T-cell (primary cell): Measurements from ENCODE around the gene ARHGAP45. TPM values are rescaled to one million over a fixed set of nuclear protein-coding genes. Genes with fewer than 3 reads are reported as not detected.
A peak's percentile ranks its signal among the peaks of the same experiment; 100 is the strongest.

Experiments used
- ATAC-seq, 4 experiments: fragments of 200-7000 bp in 3 of 4; fragments of 150-1000 bp in 1 of 4; cut with Tn5 transposase; replicated peaks in 1 of 4; 1 replicate in 3 of 4; 2 replicates in 1 of 4; pipeline ENCODE4 v1.10.0; 2021; ENCODE audit warnings: moderate library complexity in 3 of 4, mild to moderate bottlenecking in 2 of 4, moderate number of reproducible peaks in 1 of 4
- CTCF ChIA-PET, 2 donors: fragments of 300-600 bp; sonication (Branson Sonifier 250); formaldehyde crosslinking; loops; one replicate each; lab custom pipeline; 2022; ENCODE audit warnings: antibody characterized with exemption in 2 of 2; lab: Charles Lee
- POLR2A ChIA-PET, 2 donors: fragments of 300-600 bp; sonication (Branson Sonifier 250); formaldehyde crosslinking; loops; one replicate each; lab custom pipeline; 2022; ENCODE audit warnings: antibody characterized with exemption in 2 of 2; lab: Charles Lee
- DNase-seq, 35 experiments: peaks; one replicate each; pipeline versions ENCODE4 v3.0.0 to v3.0.0-alpha.2; 2013 to 2023
- H3K27ac ChIP-seq: one replicate; pipeline ENCODE4 v1.5.1; 2013; ENCODE audit warnings: low read length
- H3K27me3 ChIP-seq, 2 experiments: replicated peaks in 1 of 2; 1 replicate in 1 of 2; 2 replicates in 1 of 2; pipeline versions ENCODE4 v1.6.1 to v1.7.0; 2013; ENCODE audit warnings: low read length in 1 of 2, mixed read lengths in 1 of 2; ENCODE audit not compliant: control insufficient read depth in 2 of 2, insufficient read depth in 2 of 2; ENCODE audit errors: extremely low read depth in 1 of 2
- H3K36me3 ChIP-seq, 2 donors: 1 replicate in 1 of 2; 2 replicates in 1 of 2; pipeline versions ENCODE4 v1.6.1 to v1.7.0; 2013; ENCODE audit warnings: low read length in 1 of 2; ENCODE audit not compliant: control insufficient read depth in 2 of 2, insufficient read depth in 1 of 2; ENCODE audit errors: extremely low read depth in 1 of 2
- H3K4me1 ChIP-seq, 2 experiments: 1 replicate in 1 of 2; 2 replicates in 1 of 2; pipeline versions ENCODE4 v1.6.1 to v1.7.0; 2013; ENCODE audit warnings: low read length in 2 of 2, mixed read lengths in 1 of 2; ENCODE audit not compliant: insufficient read depth in 2 of 2, control insufficient read depth in 1 of 2; ENCODE audit errors: extremely low read depth in 1 of 2
- H3K4me3 ChIP-seq, 2 donors: 1 replicate in 1 of 2; 2 replicates in 1 of 2; pipeline versions ENCODE4 v1.5.1 to v1.7.0; 2013; ENCODE audit warnings: mild to moderate bottlenecking in 2 of 2, low read length in 1 of 2, moderate library complexity in 1 of 2; ENCODE audit not compliant: control insufficient read depth in 1 of 2; ENCODE audit errors: extremely low read depth in 1 of 2
- H3K9me3 ChIP-seq: 2 replicates; pipeline ENCODE4 v1.7.0; 2013
- H3K27ac Mint-ChIP-seq, 2 donors: one replicate each; pipeline ENCODE4 v1.8.0; 2020 to 2021; ENCODE audit warnings: mild to moderate bottlenecking in 2 of 2, mixed read lengths in 2 of 2
- H3K27me3 Mint-ChIP-seq, 2 donors: one replicate each; pipeline ENCODE4 v1.8.0; 2021 to 2022; ENCODE audit warnings: mixed read lengths in 2 of 2
- H3K36me3 Mint-ChIP-seq: one replicate; pipeline ENCODE4 v1.8.0; 2021; ENCODE audit warnings: mixed read lengths
- H3K4me1 Mint-ChIP-seq, 3 donors: one replicate each; pipeline ENCODE4 v1.8.0; 2020 to 2022; ENCODE audit warnings: mixed read lengths in 3 of 3, mild to moderate bottlenecking in 1 of 3
- H3K4me3 Mint-ChIP-seq, 3 donors: one replicate each; pipeline ENCODE4 v1.8.0; 2020 to 2022; ENCODE audit warnings: mild to moderate bottlenecking in 3 of 3, mixed read lengths in 3 of 3, moderate library complexity in 3 of 3
- H3K9me3 Mint-ChIP-seq, 3 donors: one replicate each; pipeline ENCODE4 v1.8.0; 2020 to 2022; ENCODE audit warnings: mixed read lengths in 3 of 3
- WGBS: methylation state at CpG from one replicate; pipeline ENCODE4 v1.1.5; 2013; ENCODE audit warnings: missing lambda C conversion rate; ENCODE audit not compliant: insufficient coverage; 5-methylcytosine and 5-hydroxymethylcytosine counted together
- total RNA-seq, 35 experiments: library from RNA in 6 of 35; stranded (reverse) in 6 of 35; fragments of 120-200 nt in 1 of 35; gene quantifications; one replicate each; pipeline versions ENCODE4 v1.2.1 to v1.2.4 and lab custom pipeline; 2013 to 2026

ARHGAP45 gene
- total RNA-seq, 5 donors from 2014 or later (not counting 1 experiment from before 2014, with no cell fraction given), result 729 to 1,130 (median 1,073) TPM

GRCh38 chr19:1073063-1073955, 6.3 kb downstream of the ARHGAP45 start:
- no peaks in the 10 kb centered on the region for H3K9me3 ChIP-seq
- peak overlapping the region; percentile 19 for H3K27ac ChIP-seq
- POLR2A ChIA-PET, result no interaction called here
- Mint-ChIP-seq H3K36me3 (peaks cover 37% of the 10 kb centered on the region), H3K27ac (peak overlapping the region; percentile 90 to 96), H3K4me3 (peak overlapping the region in 2 of 3 donors; percentile 24 to 79), H3K4me1 (peaks cover 58 to 65% (median 63%) of the 10 kb centered on the region in 3 donors), H3K9me3 (no peaks in the 10 kb centered on the region), H3K27me3 (no peaks in the 10 kb centered on the region)
- peak in 2 of 35 experiments; percentile 22 to 39 for DNase-seq
- CTCF ChIA-PET, result no interaction called here
- H3K27me3 ChIP-seq, result no peaks in the 10 kb centered on the region
- peaks cover 50 to 95% of the 10 kb centered on the region in 2 experiments for H3K4me1 ChIP-seq
- no peak overlapping the region for H3K4me3 ChIP-seq
- no peak for ATAC-seq
- WGBS, result 87% methylated on average over 23 of the region's 30 CpGs
- H3K36me3 ChIP-seq, result peaks cover 10 to 81% of the 10 kb centered on the region in 2 donors

GRCh38 chr19:1073956-1074517, 7.1 kb downstream of the ARHGAP45 start:
- no peaks in the 10 kb centered on the region for H3K9me3 Mint-ChIP-seq
- Histone ChIP-seq H3K4me1 (peaks cover 53 to 94% of the 10 kb centered on the region in 2 experiments), H3K27ac (peak overlapping the region; percentile 19), H3K9me3 (no peaks in the 10 kb centered on the region), H3K4me3 (peak overlapping the region in 1 of 2 donors; percentile 37), H3K36me3 (peaks cover 10 to 75% of the 10 kb centered on the region in 2 donors), H3K27me3 (no peaks in the 10 kb centered on the region)
- ChIA-PET CTCF (interaction anchor here (0.5 to 2.2 kb wide), 2 partner anchors 9 to 283 kb away, joined by 5 to 11 read pairs; no protein-coding TSS in a partner anchor), POLR2A (interaction anchor here (0.5 to 2.3 kb wide), 7 partner anchors 11 to 195 kb away, joined by 3 to 24 read pairs (median 6); partner anchors contain the start of genes CIRBP (in 1 of the 2) and RNU6-2 (in 1 of the 2))
- H3K4me1 Mint-ChIP-seq, result peaks cover 52 to 61% (median 57%) of the 10 kb centered on the region in 3 donors
- no peaks in the 10 kb centered on the region for H3K27me3 Mint-ChIP-seq
- WGBS, result 64% methylated on average over 12 of the region's 28 CpGs
- peak in 3 of 4 experiments; percentile 0 to 2 (median 1) for ATAC-seq
- H3K27ac Mint-ChIP-seq, result peak overlapping the region; percentile 90
- peaks cover 31% of the 10 kb centered on the region for H3K36me3 Mint-ChIP-seq
- H3K4me3 Mint-ChIP-seq, result peak overlapping the region; percentile 56 to 79 (median 62)
- no peak for DNase-seq

- H3K36me3 ChIP-seq, result peaks cover 17 to 75% of the 10 kb centered on the region in 2 donors
- H3K4me3 ChIP-seq, result peak overlapping the region; percentile 37 to 49
- CTCF ChIA-PET, result interaction anchor here (0.5 to 2.2 kb wide), 4 partner anchors 10 to 283 kb away, joined by 3 to 11 read pairs (median 5); no protein-coding TSS in a partner anchor
- H3K27ac ChIP-seq, result peak overlapping the region; percentile 93
- H3K4me3 Mint-ChIP-seq, result peak overlapping the region; percentile 73 to 88 (median 77)
- peaks cover 56 to 94% of the 10 kb centered on the region in 2 experiments for H3K4me1 ChIP-seq
- peaks cover 30% of the 10 kb centered on the region for H3K36me3 Mint-ChIP-seq
- peak overlapping the region; percentile 96 to 99 for H3K27ac Mint-ChIP-seq
- no peaks in the 10 kb centered on the region for H3K27me3 ChIP-seq
- peak; percentile 48 to 60 (median 55) for ATAC-seq
- H3K9me3 Mint-ChIP-seq, result no peaks in the 10 kb centered on the region
- peaks cover 46 to 60% (median 53%) of the 10 kb centered on the region in 3 donors for H3K4me1 Mint-ChIP-seq
- H3K27me3 Mint-ChIP-seq, result no peaks in the 10 kb centered on the region
- no peaks in the 10 kb centered on the region for H3K9me3 ChIP-seq
- WGBS, result under 1% methylated on average over 34 of the region's 54 CpGs
- DNase-seq, result peak; percentile 88 to 99 (median 95)
- POLR2A ChIA-PET, result interaction anchor here (0.5 to 2.3 kb wide), 11 partner anchors 8 to 794 kb away, joined by 3 to 24 read pairs (median 5); partner anchors contain the start of genes ARHGAP45 (in 1 of the 2), CIRBP (in 1 of the 2) and RNU6-2 (in 1 of the 2)
Observed at GRCh38 chr19:1074544-1075283, 7.7 kb downstream of the ARHGAP45 start.

- no peak for ATAC-seq
- peak overlapping the region; percentile 9 to 49 for H3K4me3 ChIP-seq
- CTCF ChIA-PET, result interaction anchor here in 1 of 2 donors (0.6 to 2.2 kb wide), 3 partner anchors 9 to 222 kb away, joined by 4 to 16 read pairs (median 11); partner anchors contain the start of gene ARHGAP45
Observed at GRCh38 chr19:1076046-1076386, 9.0 kb downstream of the ARHGAP45 start.

GRCh38 chr19:1076951-1077350, 10.0 kb downstream of the ARHGAP45 start:
- peaks cover 39% of the 10 kb centered on the region for H3K36me3 Mint-ChIP-seq
- no peaks in the 10 kb centered on the region for H3K27me3 ChIP-seq
- peaks cover 54 to 70% (median 61%) of the 10 kb centered on the region in 3 donors for H3K4me1 Mint-ChIP-seq
- no peaks in the 10 kb centered on the region for H3K27me3 Mint-ChIP-seq
- peak overlapping the region; percentile 86 to 89 (median 88) for H3K4me3 Mint-ChIP-seq
- no peaks in the 10 kb centered on the region for H3K9me3 Mint-ChIP-seq
- peaks cover 26 to 79% of the 10 kb centered on the region in 2 donors for H3K36me3 ChIP-seq
- WGBS, result 0% methylated on average over 12 of the region's 16 CpGs
- H3K27ac ChIP-seq, result peak overlapping the region; percentile 93
- ChIA-PET CTCF (interaction anchor here (0.6 to 1.1 kb wide), 4 partner anchors 10 to 116 kb away, joined by 3 to 5 read pairs (median 4); partner anchors contain the start of gene ARHGAP45 (in 2 of the 2)), POLR2A (interaction anchor here (0.5 to 1.7 kb wide), 4 partner anchors 9 to 197 kb away, joined by 3 to 4 read pairs (median 3); partner anchors contain the start of gene WDR18 (in 1 of the 2))
- DNase-seq, result peak; percentile 79 to 98 (median 94)
- no peaks in the 10 kb centered on the region for H3K9me3 ChIP-seq
- peak overlapping the region; percentile 96 to 99 for H3K27ac Mint-ChIP-seq
- ATAC-seq, result peak; percentile 66 to 72 (median 70)
- peak overlapping the region; percentile 70 to 81 for H3K4me3 ChIP-seq
- peaks cover 55 to 96% of the 10 kb centered on the region in 2 experiments for H3K4me1 ChIP-seq

More at GRCh38 chr19:1076046-1076386, 9.0 kb downstream of the ARHGAP45 start:
- Mint-ChIP-seq H3K4me1 (peaks cover 51 to 68% (median 59%) of the 10 kb centered on the region in 3 donors), H3K27me3 (no peaks in the 10 kb centered on the region), H3K27ac (peak overlapping the region; percentile 96 to 99), H3K4me3 (peak overlapping the region; percentile 73 to 88 (median 77)), H3K9me3 (no peaks in the 10 kb centered on the region), H3K36me3 (peaks cover 41% of the 10 kb centered on the region)
- DNase-seq, result no peak
- H3K36me3 ChIP-seq, result peaks cover 26 to 75% of the 10 kb centered on the region in 2 donors
- POLR2A ChIA-PET, result interaction anchor here (0.5 to 2.3 kb wide), 6 partner anchors 9 to 194 kb away, joined by 3 to 13 read pairs (median 4); partner anchors contain the start of genes ARHGAP45 (in 2 of the 2) and CIRBP (in 1 of the 2)
- H3K27me3 ChIP-seq, result no peaks in the 10 kb centered on the region
- no peaks in the 10 kb centered on the region for H3K9me3 ChIP-seq
- peak overlapping the region; percentile 93 for H3K27ac ChIP-seq
- WGBS, result 49% methylated on average over 2 of the region's 4 CpGs
- H3K4me1 ChIP-seq, result peaks cover 57 to 94% of the 10 kb centered on the region in 2 experiments
